Endothelial cell of umbilical vein (primary cell): ENCODE results near the gene POU6F2. TPM values are rescaled to one million over a fixed set of nuclear protein-coding genes. Genes with fewer than 3 reads are reported as not detected.

Experiments used
- BruUV-seq: library from RNA; stranded (reverse); fragments of 400-500 nt; replicated peaks from 2 replicates; lab custom pipeline; 2021; lab: Mats Ljungman, UMichigan
- CTCF ChIA-PET: fragments of 300-600, 350-600 bp; sonication (Branson Sonifier 250); formaldehyde crosslinking; loops from one replicate; lab custom pipeline; 2021; ENCODE audit warnings: antibody characterized with exemption, inconsistent platforms; lab: Charles Lee
- POLR2A ChIA-PET: fragments of 300-600, 350-600 bp; sonication (Branson Sonifier 250); formaldehyde crosslinking; loops from one replicate; lab custom pipeline; 2021; ENCODE audit warnings: antibody characterized with exemption, inconsistent platforms; lab: Charles Lee
- DNase-seq: peaks from one replicate; pipeline ENCODE4 v3.0.0-alpha.2; 2011; ENCODE audit warnings: low read depth, low spot score
- FAIRE-seq: peaks from 2 replicates; lab custom pipeline; 2011; peaks lifted over from hg19 to GRCh38; lab: Jason Lieb, UNC
- H2AFZ ChIP-seq: 2 replicates; pipeline ENCODE4 v1.6.0; 2012; ENCODE audit warnings: low read depth, low read length, control low read depth, inconsistent platforms
- H3K27ac ChIP-seq: 2 replicates; pipeline ENCODE4 v1.5.1; 2011; ENCODE audit warnings: low read depth, mild to moderate bottlenecking, control low read depth, low read length, moderate library complexity; ENCODE audit not compliant: insufficient read depth
- H3K27me3 ChIP-seq, 2 experiments: 2 replicates each; pipeline versions ENCODE4 v1.6.0 to v1.6.1; 2011; ENCODE audit warnings: low read length in 2 of 2, mixed read lengths in 1 of 2; ENCODE audit not compliant: control insufficient read depth in 2 of 2, insufficient read depth in 2 of 2
- H3K36me3 ChIP-seq, 2 experiments: 2 replicates in 1 of 2; 3 replicates in 1 of 2; pipeline ENCODE4 v1.5.1; 2011; ENCODE audit warnings: low read length in 2 of 2, mild to moderate bottlenecking in 1 of 2, moderate library complexity in 1 of 2; ENCODE audit not compliant: control insufficient read depth in 2 of 2, insufficient read depth in 2 of 2; ENCODE audit errors: extremely low read depth in 1 of 2
- H3K4me1 ChIP-seq: 3 replicates; pipeline ENCODE4 v1.5.1; 2011; ENCODE audit warnings: mild to moderate bottlenecking, low read length; ENCODE audit not compliant: control insufficient read depth, insufficient read depth; ENCODE audit errors: extremely low read depth
- H3K4me2 ChIP-seq: 2 replicates; pipeline ENCODE4 v1.6.1; 2011; ENCODE audit warnings: low read length, control low read depth, mixed read lengths; ENCODE audit not compliant: insufficient read depth
- H3K4me3 ChIP-seq, 3 experiments: fragments of 200-600 bp in 1 of 3; sonication (generic), shearing (Covaris generic) in 1 of 3; replicated peaks in 1 of 3; 2 replicates each; pipeline ENCODE4 v1.5.1; 2011 to 2016; ENCODE audit warnings: control low read depth in 3 of 3, low read length in 3 of 3, mild to moderate bottlenecking in 2 of 3, inconsistent platforms in 1 of 3, low read depth in 1 of 3, moderate library complexity in 1 of 3; ENCODE audit not compliant: insufficient read depth in 1 of 3
- H3K79me2 ChIP-seq: 2 replicates; pipeline ENCODE4 v1.6.0; 2012; ENCODE audit warnings: low read length, inconsistent platforms; ENCODE audit not compliant: control insufficient read depth, insufficient read depth
- H3K9ac ChIP-seq: replicated peaks from 2 replicates; pipeline ENCODE3; 2011; ENCODE audit warnings: low read length, control low read depth; ENCODE audit not compliant: insufficient read depth; ENCODE audit errors: extremely low read depth
- H3K9me1 ChIP-seq: replicated peaks from 3 replicates; pipeline ENCODE4 v1.6.0; 2011; ENCODE audit warnings: mild to moderate bottlenecking, low read length; ENCODE audit not compliant: control insufficient read depth, insufficient read depth; ENCODE audit errors: extremely low read depth
- H3K9me3 ChIP-seq: replicated peaks from 2 replicates; pipeline ENCODE4 v1.5.1; 2012; ENCODE audit warnings: low read length, inconsistent platforms; ENCODE audit not compliant: control insufficient read depth, insufficient read depth
- H4K20me1 ChIP-seq: replicated peaks from 2 replicates; pipeline ENCODE3; 2011; ENCODE audit warnings: mild to moderate bottlenecking, low read length; ENCODE audit not compliant: control insufficient read depth, insufficient read depth; ENCODE audit errors: extremely low read depth
- CTCF ChIP-seq, 2 donors: IDR thresholded peaks; 1 replicate in 1 of 2; 2 replicates in 1 of 2; pipeline ENCODE4 v1.5.1; 2011; ENCODE audit warnings: low read length in 2 of 2, mild to moderate bottlenecking in 2 of 2, moderate library complexity in 2 of 2, control low read depth in 1 of 2, inconsistent platforms in 1 of 2, low read depth in 1 of 2; ENCODE audit not compliant: insufficient read depth in 1 of 2; ENCODE audit errors: extremely low read depth in 1 of 2
- EZH2 ChIP-seq: IDR thresholded peaks from 2 replicates; pipeline ENCODE4 v1.6.1; 2012; ENCODE audit warnings: borderline replicate concordance, low read depth, mild to moderate bottlenecking, moderate library complexity, low read length, inconsistent platforms; ENCODE audit not compliant: severe bottlenecking
- FOS ChIP-seq: IDR thresholded peaks from 2 replicates; pipeline ENCODE4 v1.6.1; 2011; ENCODE audit warnings: mild to moderate bottlenecking, low read length, moderate library complexity, borderline replicate concordance; ENCODE audit not compliant: insufficient read depth
- GATA2 ChIP-seq: IDR thresholded peaks from 2 replicates; pipeline ENCODE4 v1.7.0; 2011; ENCODE audit warnings: low read depth, mild to moderate bottlenecking, moderate library complexity, mixed read lengths, low read length; ENCODE audit not compliant: insufficient read length, insufficient read depth
- JUN ChIP-seq: IDR thresholded peaks from 2 replicates; pipeline ENCODE4 v1.6.1; 2011; ENCODE audit warnings: borderline replicate concordance, low read depth; ENCODE audit not compliant: insufficient read length, insufficient read depth
- MAX ChIP-seq: IDR thresholded peaks from 2 replicates; pipeline ENCODE4 v1.6.1; 2011; ENCODE audit not compliant: insufficient read depth, insufficient read length
- MYC ChIP-seq: IDR thresholded peaks from one replicate; pipeline ENCODE4 v1.6.1; 2011; ENCODE audit warnings: mild to moderate bottlenecking, low read depth, low read length
- POLR2A ChIP-seq: IDR thresholded peaks from 2 replicates; pipeline ENCODE4 v1.6.1; 2012; ENCODE audit warnings: low read depth, mild to moderate bottlenecking, control low read depth, low read length
- POLR2AphosphoS5 ChIP-seq: IDR thresholded peaks from 2 replicates; pipeline ENCODE4 v1.6.1; 2012; ENCODE audit warnings: low read depth, mild to moderate bottlenecking, control low read depth, low read length, moderate library complexity; ENCODE audit not compliant: insufficient read depth
- dilution Hi-C: fragments of 300-500 bp; cut with MboI; formaldehyde crosslinking; loops from one replicate; pipeline ENCODE4 v1.15.0; 2019; ENCODE audit warnings: low sequenced_read_pairs; ENCODE audit not compliant: extremely low pct_ligation_motif_present
- intact Hi-C: fragments of 100-400 bp; cut with micrococcal nuclease; formaldehyde crosslinking; loops from one replicate; pipeline ENCODE4 v1.10.0; 2022
- polyA plus RNA-seq, 4 experiments: library from polyadenylated mRNA; depleted of rRNA in 3 of 4; stranded (reverse) in 3 of 4; unstranded in 1 of 4; fragments of >200 nt; gene quantifications; 2 replicates each; pipeline versions ENCODE4 v1.2.1 to v1.2.3, GENCODE V29; 2011 to 2012; ENCODE audit warnings: missing spikeins in 1 of 4
- total RNA-seq: library from RNA; stranded (reverse); gene quantifications from 2 replicates; pipeline ENCODE4 v1.2.3, GENCODE V29; 2021

POU6F2 gene
- total and polyA plus RNA-seq, 2 donors (not counting 3 experiments of a cell fraction or from before 2014, with no cell fraction given) = 0.29 TPM; not detected in 1

GRCh38 chr7:39432368-39432767 is 454.7 kb downstream of the POU6F2 start:
- Histone ChIP-seq H3K27ac (no peak overlapping the region), H3K9ac (no peak overlapping the region), H3K9me1 (no peaks in the 10 kb centered on the region), H3K79me2 (no peaks in the 10 kb centered on the region), H4K20me1 (no peaks in the 10 kb centered on the region), H3K4me1 (no peaks in the 10 kb centered on the region), H3K27me3 (no peaks in the 10 kb centered on the region), H3K4me3 (no peak overlapping the region), H3K4me2 (no peak overlapping the region), H3K36me3 (no peaks in the 10 kb centered on the region), H3K9me3 (no peaks in the 10 kb centered on the region), H2AFZ (no peak overlapping the region)
- intact Hi-C loops (no loop called here), dilution Hi-C loops (no loop called here)
- no peak for TF ChIP-seq CTCF (IDR thresholded peaks at IDR 0.05; ENCODE audit: extremely low read depth in 1 of 2, insufficient read depth in 1 of 2, low read depth in 1 of 2, low read length in 2 of 2)
- TF ChIP-seq MAX = no peak
- TF ChIP-seq GATA2 = no peak
- TF ChIP-seq EZH2 = no peak
- no peak for TF ChIP-seq MYC
- no peak for TF ChIP-seq JUN
- TF ChIP-seq FOS = no peak
- TF ChIP-seq POLR2A = no peak
- no peak for TF ChIP-seq POLR2AphosphoS5
- ChIA-PET POLR2A (no interaction called here), CTCF (interaction anchor here (2.0 kb wide), 1 partner anchor 21 kb away, joined by 5 read pairs; no protein-coding TSS in a partner anchor)
- FAIRE-seq = no peak
- no peak for DNase-seq
- no TSS peak for BruUV-seq
